Transverse colon (tissue), 3 donors: Measurements from ENCODE around the gene MDGA2.

Experiments
- CTCF ChIP-seq, 5 experiments: fragments of 200-600 bp in 3 of 5; fragments of 450-650 bp in 2 of 5; sonication (generic) in 3 of 5; IDR thresholded peaks; 1 replicate in 2 of 5; 2 replicates in 3 of 5; pipeline ENCODE4 v1.5.1; 2016 to 2017; ENCODE audit warnings: antibody characterized with exemption in 5 of 5, inconsistent platforms in 3 of 5, mild to moderate bottlenecking in 2 of 5, moderate library complexity in 1 of 5
- EP300 ChIP-seq: sonication (generic); formaldehyde crosslinking; IDR thresholded peaks from one replicate; pipeline ENCODE4 v1.6.1; 2017; ENCODE audit warnings: antibody characterized with exemption, low read depth
- POLR2A ChIP-seq: fragments of 450-650 bp; IDR thresholded peaks from one replicate; pipeline ENCODE4 v1.6.1; 2016; ENCODE audit warnings: antibody characterized with exemption, mild to moderate bottlenecking, moderate library complexity

GRCh38 chr14:47270715-47271114 lies 404.7 kb downstream of the MDGA2 start:
- TF ChIP-seq CTCF (IDR thresholded peaks at IDR 0.05): no peak
- TF ChIP-seq POLR2A: no peak
- TF ChIP-seq EP300: no peak
